ENCODE results near the gene COLEC11.
"Not testable (repeated sequence)": the region's sequence is repeated elsewhere in the genome, so short reads cannot be mapped to it uniquely, and the experiment has no call there.

COLEC11 gene

DNA sequence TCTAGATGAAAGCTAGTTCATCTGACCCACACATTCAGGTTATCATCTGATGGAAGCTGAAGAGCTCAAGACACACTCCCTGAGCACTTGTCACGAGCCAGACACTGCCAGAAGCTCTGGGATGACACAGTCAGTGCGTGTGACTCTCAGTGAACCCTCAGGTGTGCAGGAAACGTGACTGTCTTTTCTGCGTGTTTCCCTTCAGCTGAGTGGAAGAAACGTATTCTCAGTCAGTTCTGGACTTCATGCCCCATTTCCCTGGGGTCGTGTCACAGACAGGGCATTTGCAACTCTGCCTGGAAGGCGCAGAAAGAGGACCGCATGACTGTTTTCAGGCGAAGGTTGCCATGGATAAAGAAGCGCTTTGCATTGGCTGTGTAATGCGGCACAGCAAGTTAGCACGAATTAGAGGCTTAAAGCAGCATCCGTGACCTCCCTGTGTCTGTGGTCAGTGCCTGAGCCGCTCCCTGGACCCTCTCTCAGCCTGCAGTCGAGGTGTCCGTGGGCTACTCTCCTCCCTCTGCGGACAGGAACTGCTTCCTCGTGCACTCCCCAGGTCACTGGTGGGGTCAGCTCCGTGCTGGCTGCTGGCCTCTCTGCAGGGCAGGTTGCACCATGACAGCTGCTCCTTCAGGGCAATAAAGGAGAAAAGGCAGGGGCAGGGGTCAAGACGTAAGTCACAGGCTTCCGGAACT lies 59.8 kb downstream of the COLEC11 start:
- DNase-seq (ENCODE audit: low read depth in 2 of 2), result no peak

DNA sequence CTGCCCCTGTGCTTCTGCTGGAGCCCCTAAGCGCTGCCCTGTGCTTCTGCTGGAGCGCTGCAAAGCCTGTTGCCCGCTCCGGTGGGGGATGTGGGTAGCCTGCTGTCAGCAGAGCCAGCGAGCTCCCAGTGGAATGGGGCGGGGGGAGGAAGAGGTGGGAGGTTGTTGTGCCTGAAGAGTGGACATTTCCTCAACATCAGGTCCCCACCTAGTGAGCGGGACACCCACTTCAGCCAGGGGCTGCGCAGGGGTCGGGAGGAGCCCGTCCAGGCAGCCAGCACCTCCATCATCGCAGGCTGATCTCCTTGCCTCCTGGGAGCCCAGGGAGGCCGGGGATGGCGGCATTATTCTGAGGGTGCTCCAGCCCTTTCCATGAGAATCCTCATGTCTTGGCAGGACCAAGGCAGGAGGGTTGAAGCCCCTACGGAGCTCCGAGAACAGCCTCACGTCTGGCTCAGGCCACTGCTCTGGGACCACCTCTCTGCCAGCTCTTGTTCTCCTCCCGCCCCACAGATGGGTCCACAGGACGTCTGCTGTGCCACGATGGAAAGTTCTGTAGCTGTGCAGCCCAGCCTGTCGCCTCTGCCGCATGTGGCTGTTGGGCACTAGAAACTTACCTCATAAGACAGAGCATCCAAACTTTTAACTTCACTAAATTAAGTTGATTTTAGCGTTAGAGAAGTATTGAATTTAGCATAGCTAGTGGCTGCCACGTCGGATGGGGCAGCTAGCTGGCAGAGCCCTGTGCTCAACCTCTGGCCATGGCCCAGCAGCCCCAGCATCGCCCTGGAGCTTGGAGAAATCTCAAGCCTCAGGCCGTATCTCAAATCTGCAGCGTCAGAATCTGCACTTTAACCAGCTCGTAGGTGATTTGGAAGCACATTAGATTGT lies 61.2 kb downstream of the COLEC11 start:
- no peak for DNase-seq (ENCODE audit: low read depth in 2 of 2)

DNA sequence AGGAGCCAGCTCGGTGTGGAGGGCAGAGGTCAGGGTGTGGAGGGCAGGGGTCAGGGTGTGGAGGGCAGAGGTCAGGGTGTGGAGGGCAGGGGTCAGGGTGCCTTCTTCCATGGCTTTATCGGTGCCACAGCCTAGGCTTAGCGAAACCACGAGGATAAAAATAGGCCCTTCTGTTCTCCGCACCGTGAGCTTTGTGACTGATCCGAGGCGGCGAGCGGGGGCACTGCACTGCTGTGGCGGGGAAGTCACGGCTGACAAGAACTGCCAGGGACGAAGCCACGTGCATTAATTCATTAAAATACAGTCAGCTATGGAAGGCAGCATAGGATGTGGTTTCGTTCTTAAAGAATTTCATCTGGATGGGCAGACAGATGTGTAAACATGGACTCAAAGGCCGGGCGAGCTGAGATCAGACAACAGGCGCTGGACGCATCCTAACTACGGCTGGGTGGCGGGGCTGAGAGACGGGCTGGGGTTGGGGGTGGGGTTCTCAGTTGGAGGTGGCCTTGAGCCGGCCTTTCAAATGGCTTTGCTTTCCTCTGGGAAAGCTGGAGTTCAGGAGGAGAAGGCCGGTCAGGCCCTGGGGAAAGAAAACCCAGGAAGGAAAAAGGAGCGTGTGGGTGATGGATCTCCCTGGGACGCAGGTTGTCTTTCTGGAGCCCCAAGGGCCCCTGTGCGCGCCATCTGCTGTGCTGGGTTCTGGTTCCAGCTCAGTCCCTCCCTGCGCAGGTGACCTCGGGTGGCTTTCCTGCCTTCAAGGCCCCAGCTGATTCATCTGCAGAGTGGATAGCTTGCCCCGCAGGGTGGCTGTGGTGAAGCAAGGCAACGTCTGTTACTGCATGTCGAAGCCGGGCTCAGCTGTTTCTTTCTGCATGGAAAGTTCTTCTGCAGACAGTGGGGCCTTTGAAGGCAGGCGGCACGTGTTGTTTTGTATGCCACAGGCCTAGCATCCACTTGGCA lies 62.1 kb downstream of the COLEC11 start:
- DNase-seq (ENCODE audit: low read depth in 2 of 2), result no peak

DNA sequence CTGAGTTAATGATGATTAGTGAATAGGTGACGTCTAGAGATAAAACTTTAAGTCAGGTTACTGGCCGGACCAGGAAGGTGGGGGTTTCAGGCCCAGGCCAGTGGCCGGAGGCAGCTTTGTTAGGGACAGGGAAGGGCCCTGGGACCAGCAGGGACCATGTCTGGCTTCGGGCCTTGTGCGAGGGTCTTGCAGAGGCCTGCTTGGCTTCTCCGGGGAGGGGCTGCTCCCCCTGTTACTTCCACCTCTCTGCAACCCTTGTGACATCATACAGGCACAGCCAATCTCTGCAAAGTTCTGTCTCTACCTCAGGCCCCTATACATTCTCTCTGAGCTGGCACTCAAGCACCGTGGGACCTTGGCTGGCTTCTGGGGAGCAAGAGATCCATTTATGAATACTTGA lies 63.0 kb downstream of the COLEC11 start, which contains the start of gene ALLC:
Gene ALLC (plus strand): TSS at position 320 of the 400 bp plus-strand sequence. CDS start 12,958 bp downstream, outside the sequence.
- DNase-seq (ENCODE audit: low read depth in 2 of 2), result no peak

DNA sequence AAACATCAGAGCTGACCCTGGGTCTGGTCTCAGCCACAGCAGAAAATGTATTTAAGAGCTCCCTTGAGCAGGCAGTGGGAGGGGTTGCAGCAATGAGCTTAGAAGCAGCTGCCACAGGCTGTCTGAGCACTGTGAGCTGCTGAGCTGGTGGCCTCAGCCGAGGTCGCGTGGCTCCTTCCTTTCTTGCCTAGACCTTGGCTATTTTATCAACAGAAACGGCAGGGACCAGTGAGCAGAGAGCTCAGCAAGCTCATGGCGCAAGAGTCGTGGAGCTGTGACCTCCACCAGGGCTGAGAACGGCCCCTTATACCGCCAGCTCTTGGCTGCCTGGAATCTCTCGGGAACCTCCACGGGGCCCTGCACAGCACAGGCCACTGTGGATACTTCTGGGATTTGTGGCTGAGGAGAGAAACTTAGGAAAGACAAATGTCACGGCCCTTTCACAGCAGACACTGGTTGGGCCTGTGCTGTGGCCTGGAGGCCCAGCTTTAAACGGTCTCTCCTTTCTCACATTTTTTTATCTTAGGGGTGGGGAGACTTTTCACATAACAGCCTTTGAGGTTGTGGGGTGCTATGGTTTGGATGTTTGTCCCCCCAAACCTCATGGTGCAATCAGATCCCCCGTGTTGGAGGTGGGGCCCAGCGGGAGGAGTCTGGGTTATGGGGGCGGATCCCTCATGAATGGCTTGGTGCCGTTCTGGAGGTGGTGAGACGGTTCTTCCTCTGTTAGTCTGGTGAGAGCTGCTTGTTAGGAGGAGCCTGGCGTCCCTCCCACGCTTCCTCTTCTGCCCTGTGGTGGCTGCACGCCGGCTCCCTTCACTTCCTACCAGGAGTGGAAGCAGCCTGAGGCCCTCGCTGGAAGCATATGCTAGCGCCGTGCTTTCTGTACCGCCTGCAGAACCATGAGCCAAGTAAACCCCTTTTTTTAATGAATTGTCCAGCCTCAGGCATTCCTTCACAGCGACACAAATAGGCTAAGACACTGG lies 64.8 kb downstream of the COLEC11 start:
- DNase-seq (ENCODE audit: low read depth in 2 of 2), result no peak

DNA sequence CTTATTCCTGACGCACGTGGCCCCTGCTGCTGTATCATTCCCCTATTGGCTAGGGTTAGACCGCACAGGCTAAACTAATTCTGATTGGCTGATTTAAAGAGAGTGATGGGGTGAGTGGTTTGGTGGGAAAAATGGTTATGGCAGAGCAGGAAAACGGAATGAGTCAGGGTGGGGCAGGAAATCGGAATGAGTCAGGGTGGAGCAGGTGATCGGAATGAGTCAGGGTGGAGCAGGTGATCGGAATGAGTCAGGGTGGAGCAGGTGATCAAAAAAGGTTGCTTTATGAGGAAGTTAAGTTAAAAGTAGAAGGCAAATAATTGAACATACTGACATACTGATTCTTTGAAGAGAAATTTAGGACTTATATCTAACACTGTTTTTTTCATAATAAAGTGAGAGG lies 65.7 kb downstream of the COLEC11 start:
- not testable (repeated sequence) for DNase-seq (ENCODE audit: low read depth in 2 of 2)

DNA sequence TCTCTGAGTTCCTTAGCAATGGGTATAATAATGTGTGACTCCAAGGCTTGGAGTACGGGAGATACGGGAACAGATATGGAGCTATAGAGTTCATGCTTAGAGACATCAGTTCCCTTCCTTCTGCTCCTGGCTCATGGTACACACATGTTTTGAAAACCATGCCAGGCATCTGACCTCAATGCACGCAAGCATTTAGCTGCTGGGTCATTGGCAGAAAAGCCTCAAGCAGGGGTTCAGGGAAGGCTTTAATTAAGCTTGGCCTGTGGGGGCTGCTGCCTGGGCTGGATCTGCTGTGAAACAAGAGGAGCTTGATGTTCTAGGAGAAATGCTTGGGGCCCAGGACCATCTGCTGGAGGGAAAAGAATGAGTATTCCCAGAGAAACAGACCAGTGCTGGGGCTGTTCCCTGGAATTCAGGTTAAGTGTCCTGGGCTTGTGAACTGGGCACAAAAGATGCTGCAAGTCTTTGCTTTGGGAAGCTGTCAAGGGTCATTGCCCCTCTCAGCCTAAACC lies 66.3 kb downstream of the COLEC11 start:
- no peak for DNase-seq (ENCODE audit: low read depth in 2 of 2)

DNA sequence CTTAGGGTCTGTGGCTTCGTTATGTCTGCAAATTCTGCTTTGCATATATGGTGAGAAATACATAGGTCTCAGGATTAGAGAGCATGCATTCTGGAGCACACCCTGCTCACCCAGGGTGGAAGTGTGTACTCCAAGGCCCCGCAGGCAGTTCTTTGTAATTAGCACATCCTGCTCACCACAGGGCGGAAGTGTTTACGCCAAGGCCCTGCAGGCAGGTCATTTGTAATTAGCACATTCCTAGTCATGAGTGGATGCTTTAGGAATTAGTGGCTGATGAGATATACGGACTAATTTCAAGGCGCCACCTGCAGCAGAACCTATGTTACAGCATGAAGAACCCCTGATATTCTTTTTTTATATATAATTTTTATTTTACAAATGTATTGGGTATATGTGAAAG lies 67.3 kb downstream of the COLEC11 start:
- DNase-seq (ENCODE audit: low read depth in 2 of 2), result no peak

DNA sequence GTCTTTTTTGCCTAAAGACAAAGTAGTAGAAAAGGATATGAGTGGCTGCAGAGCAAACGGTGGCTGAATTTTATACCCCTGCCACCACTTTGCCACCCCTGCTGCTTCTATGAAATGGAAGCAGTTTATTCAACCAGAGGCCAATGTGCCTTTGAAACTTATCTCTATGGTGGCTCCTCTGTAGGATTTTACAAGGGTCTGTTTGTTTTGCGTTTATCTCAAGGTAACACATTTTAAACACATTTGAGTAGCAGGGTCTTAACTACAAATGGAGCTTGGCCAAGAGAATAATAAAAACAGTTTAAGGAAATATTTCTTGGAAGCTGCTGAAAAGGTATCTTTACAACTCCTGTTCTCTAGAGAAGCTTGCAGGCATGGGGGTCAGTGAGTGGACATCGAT lies 69.2 kb downstream of the COLEC11 start:
- no peak for DNase-seq (ENCODE audit: low read depth in 2 of 2)

DNA sequence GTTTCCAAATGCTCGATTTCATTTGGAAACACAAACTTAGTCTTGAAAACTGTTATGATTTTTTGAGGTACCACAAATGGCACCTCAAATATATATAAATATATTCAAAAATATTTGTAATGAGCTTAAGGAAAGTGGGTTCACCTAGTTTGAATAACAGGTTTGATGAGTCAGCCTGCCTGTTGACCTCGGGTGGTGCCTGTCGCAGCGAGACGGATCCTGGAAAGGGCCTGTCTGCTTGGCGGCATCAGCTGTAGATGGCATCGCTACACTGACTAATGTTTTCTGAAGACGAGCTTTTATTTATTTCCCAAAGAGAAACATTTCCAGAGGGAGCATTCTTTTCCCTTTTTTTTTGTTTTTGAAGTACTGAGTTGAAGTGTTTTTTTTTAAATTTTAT lies 70.0 kb downstream of the COLEC11 start:
- DNase-seq (ENCODE audit: low read depth in 2 of 2), result no peak

DNA sequence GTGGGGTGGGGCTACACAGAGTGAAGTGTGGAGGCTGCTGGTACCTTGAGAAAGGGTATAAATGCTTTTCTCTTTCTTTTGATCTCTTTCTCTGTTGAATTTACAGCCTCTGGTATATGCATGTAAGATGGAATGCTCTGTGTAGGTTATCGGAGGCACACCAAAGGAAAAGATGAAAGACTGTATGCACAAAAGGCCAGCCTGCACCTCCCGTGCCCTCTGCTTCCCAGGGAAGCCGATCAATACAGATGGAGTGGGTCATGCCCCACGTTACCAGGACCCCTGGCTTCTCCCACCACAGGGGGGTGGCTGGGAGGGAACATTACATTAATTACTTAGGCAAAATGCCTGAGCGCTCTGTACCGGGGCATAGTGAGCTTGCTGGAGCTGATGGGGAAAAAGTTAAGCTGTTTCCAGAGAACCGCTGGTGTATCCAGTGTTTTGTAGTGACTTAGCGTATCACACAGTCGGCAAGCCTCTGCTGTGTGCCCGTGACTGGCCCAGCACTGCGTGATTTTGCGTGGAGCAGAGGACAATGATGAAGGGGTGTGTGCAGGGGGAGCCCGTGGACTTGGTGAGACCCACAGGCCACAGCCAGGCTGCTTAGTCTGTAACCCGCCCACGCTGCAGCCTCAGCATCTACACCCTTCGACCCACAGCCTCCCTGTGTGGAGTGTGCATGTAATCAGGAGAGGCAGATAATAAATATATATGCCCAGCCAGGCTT lies 71.1 kb downstream of the COLEC11 start:
- no peak for DNase-seq (ENCODE audit: low read depth in 2 of 2)

DNA sequence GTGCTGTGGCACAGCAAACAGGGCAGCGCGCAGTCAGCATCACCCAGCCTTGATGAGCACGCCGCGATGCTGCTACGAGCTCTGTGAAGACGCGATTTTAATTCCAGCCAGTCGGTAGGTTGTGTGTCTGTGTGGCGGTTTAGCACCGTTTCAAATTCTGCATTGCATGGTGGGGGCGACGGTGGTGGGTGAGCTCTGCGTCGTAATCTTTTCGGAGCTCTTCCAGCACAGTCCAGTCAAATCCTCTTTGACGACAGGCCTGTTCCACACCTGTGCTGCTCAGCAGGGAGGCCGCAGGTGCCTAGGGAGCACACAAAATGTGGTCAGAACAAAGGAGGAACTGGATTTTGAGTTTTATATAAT lies 71.7 kb downstream of the COLEC11 start:
- no peak for DNase-seq (ENCODE audit: low read depth in 2 of 2)

DNA sequence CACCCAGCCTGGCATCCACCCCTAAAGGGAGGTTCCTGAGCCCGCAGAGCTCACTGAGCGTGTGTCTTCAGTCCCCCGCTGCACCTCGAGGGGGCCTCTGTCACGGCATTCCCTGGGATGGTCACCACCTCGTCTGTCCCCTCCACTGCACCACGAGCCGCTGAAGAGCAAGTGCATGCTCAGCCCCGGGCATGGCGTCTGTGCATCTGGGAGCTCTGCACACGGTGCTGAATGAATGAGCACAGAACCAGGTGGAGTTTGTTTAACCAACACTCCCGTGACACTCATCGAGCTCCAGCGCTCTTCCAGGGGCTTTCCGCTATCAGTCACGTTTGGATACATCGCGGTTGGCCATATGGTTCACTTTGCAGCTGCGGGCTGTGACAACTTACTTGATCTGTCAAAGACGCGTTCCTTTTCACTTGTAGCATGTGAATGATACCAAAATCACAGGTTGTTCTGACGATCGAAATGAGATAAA lies 72.3 kb downstream of the COLEC11 start:
- DNase-seq (ENCODE audit: low read depth in 2 of 2), result no peak

DNA sequence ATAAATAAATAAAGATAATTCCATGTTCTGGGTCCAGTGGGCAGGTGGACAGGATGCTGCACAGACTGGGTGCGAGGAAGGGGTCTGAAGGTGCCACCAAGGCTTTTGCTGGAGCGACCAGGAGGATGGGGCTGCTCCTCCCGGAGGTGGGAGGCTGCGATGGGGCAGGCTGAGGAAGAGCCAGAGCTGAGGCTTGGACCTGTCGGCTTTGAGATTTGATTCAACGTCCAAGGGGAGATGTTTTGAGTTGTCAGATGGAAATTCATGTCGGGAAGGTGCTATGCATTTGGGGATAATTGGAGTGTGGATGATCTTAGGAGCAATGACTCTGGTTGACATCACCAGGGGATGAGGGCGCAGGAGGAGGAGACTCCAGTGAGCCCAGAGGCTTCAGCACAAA lies 74.7 kb downstream of the COLEC11 start:
- DNase-seq (ENCODE audit: low read depth in 2 of 2), result no peak

DNA sequence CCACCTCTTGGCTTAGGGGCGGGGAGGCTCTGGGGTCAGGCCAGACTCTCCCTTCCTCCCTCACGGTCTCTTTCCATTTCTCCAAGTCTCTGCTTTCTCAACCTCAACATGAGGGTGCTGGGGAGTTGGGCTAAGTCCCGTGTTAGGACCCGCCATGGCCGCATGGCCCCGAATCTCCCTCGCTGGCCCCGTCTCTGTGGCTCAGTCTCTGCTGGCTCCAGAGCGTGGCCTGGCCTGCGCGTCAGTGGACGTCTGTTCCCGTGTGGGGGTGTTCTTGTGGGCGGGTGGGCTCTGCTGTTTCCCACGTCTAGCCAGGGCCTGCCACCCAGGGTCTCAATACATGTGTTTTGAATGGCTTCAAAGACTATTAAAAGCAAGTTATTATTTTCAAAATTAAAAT lies 75.5 kb downstream of the COLEC11 start:
- no peak for DNase-seq (ENCODE audit: low read depth in 2 of 2)

DNA sequence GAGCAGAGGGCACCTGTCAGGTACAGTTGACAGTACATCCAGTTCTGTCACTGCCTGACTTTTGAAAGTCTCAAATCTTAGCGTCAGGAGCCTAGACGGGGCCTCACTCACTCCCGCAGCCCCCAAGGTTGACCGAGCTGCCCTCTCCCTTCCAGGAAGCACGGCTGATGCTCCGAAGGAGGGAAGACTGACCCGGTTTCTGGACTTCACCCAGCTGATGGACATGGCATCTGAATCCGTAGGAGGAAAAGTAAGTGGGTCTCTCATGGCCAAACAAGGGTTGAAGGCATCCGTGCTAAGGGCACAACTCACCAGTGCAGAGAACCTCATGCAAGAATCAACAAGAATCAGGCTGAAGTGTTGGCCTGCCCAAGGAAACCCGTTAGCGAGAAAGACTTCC lies 76.0 kb downstream of the COLEC11 start:
- no peak for DNase-seq (ENCODE audit: low read depth in 2 of 2)

DNA sequence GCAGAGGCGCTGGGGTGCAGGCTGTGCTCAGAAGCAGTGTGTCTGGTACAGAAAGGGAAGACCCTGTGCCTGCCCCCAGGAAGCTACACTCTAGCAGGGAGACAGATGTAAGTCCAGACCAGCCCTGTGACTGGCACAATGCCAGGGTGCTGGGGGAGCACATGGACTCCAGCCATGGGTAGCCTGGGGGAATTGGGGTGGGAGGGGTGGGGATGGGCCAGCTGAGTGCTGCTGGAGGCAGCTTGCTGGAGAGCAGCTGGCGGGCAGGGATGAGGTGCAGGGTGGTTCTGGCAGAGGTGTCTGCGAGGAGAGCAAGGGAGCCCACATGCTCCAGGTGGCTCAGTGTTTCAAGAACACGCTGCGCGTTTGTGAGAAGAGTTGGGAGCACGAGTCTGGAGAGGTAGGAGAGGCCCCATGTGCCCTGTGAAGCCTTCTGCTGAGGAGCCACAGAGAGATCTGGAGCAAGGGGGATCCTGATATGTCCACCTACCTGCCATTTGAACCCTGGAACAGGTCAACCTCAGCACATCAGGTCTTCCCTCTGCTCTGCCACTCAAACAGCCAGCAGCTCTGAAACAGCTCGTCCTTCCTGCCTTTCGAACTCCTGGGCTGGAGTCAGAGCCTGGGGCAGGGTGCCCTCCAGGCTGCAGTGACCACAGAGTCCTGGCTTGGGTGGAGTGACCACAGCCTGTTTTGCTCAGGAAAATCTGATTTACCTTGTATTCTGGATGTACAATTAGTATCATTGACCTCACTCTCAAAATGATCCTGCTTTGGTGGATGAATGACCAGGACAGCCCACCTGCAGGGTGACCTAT lies 78.2 kb downstream of the COLEC11 start:
- no peak for DNase-seq (ENCODE audit: low read depth in 2 of 2)

DNA sequence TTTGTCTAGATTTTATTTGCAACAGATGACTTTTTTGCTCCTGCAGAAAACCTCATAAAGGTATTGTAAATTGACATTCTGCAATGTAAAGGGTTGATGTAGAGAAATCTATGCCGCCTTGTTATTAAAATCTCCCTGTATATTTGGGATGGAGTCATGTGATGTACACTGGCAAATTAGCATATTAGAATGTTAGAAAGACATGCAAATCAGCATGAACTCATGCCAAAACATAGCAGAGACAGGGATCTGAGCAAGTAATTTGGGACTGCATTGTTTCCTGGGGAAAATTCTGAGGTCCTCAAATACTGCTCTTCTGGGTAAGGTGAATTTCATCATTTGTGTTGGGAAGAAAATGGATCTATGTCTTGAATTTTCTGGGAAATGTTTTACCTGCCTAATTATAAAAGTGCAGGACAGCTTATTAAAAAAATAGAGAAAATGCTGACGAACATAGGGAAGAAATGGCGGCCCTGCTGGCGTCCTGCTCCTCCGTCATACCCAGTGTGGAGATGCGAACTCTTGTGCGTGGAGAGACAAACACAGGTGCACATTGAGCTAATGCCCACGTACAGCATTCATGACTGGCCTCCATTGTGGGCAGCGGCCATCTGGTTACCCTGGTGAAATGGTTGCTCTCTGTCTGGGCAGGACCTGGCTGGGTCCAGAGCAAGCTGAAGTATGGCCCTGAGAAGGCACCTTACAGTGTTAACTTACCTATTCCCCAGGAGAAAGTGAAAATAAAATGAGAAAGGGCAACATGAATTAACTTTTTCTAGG lies 79.3 kb downstream of the COLEC11 start:
- DNase-seq (ENCODE audit: low read depth in 2 of 2), result no peak

All from stimulated activated CD8-positive, alpha-beta memory T cell treated with anti-CD3 and anti-CD28 coated beads, Interleukin-2, amount 100 ng/mL, for 48 hours (primary cell).